Heart left ventricle (tissue), 16 donors: ENCODE measurements around the gene ABHD1. TPM values are rescaled to one million over a fixed set of nuclear protein-coding genes. Genes with fewer than 3 reads are reported as not detected.

Experiments
- ATAC-seq, 4 donors: fragments of 200-7000 bp; cut with Tn5 transposase; one replicate each; pipeline ENCODE4 v1.9.1; 2020 to 2022; ENCODE audit warnings: moderate library complexity in 4 of 4, mild to moderate bottlenecking in 3 of 4, moderate number of reproducible peaks in 1 of 4
- DNase-seq, 5 donors: peaks; one replicate each; pipeline ENCODE4 v3.0.0-alpha.2; 2020
- H3K27ac ChIP-seq, 12 donors: fragments of 200-600 bp; sonication (generic) in 4 of 12; one replicate each; pipeline versions ENCODE4 v1.5.0 to v1.8.0; 2016 to 2022; ENCODE audit warnings: mild to moderate bottlenecking in 2 of 12
- H3K27me3 ChIP-seq, 9 donors: fragments of 200-600 bp; sonication (generic) in 2 of 9; one replicate each; pipeline versions ENCODE4 v1.5.1 to v1.8.0; 2016 to 2022; ENCODE audit warnings: mild to moderate bottlenecking in 3 of 9
- H3K36me3 ChIP-seq, 9 donors: fragments of 200-600 bp; sonication (generic) in 2 of 9; one replicate each; pipeline versions ENCODE4 v1.5.0 to v1.8.0; 2018 to 2022; ENCODE audit warnings: mild to moderate bottlenecking in 2 of 9
- H3K4me1 ChIP-seq, 12 donors: fragments of 200-600 bp; sonication (generic) in 4 of 12; one replicate each; pipeline versions ENCODE4 v1.5.0 to v1.8.0; 2016 to 2022; ENCODE audit warnings: mild to moderate bottlenecking in 3 of 12
- H3K4me3 ChIP-seq, 12 donors: fragments of 200-600 bp; sonication (generic) in 4 of 12; one replicate each; pipeline versions ENCODE4 v1.5.0 to v1.8.0; 2017 to 2022; ENCODE audit warnings: mild to moderate bottlenecking in 9 of 12, moderate library complexity in 4 of 12
- H3K9me3 ChIP-seq, 12 donors: fragments of 200-600 bp; sonication (generic) in 4 of 12; one replicate each; pipeline versions ENCODE4 v1.5.0 to v1.8.0; 2016 to 2022; ENCODE audit warnings: mild to moderate bottlenecking in 1 of 12
- CTCF ChIP-seq, 12 donors: fragments of 200-600 bp; sonication (generic) in 4 of 12; IDR thresholded peaks; one replicate each; pipeline versions ENCODE4 v1.5.0 to v1.8.0; 2018 to 2022; ENCODE audit warnings: antibody characterized with exemption in 12 of 12, mild to moderate bottlenecking in 5 of 12
- POLR2A ChIP-seq, 2 donors: fragments of 450-650 bp; IDR thresholded peaks; one replicate each; pipeline ENCODE4 v1.6.1; 2017; ENCODE audit warnings: antibody characterized with exemption in 2 of 2, mild to moderate bottlenecking in 2 of 2, moderate library complexity in 2 of 2
- WGBS, 4 donors: extraction: QIAGEN DNeasy Blood & Tissue Kit in 2 of 4; methylation state at CpG; one replicate each; pipeline versions ENCODE4 v1.1.5 to v1.1.7; 2013 to 2018; 5-methylcytosine and 5-hydroxymethylcytosine counted together
- intact Hi-C, 10 donors: fragments of 100-400 bp; cut with DNase I; formaldehyde crosslinking; loops; one replicate each; pipeline versions ENCODE4 v1.11.1 to v1.14.2; 2022
- polyA plus RNA-seq, 2 donors: library from polyadenylated mRNA; stranded (reverse); fragments of 200-250 nt; gene quantifications; one replicate each; pipeline ENCODE4 v1.2.3, GENCODE V29; 2013
- total RNA-seq, 9 donors: library from RNA; depleted of rRNA in 2 of 9; stranded (reverse); fragments of >200 nt in 2 of 9; fragmentation: NEBNext Ultra II Directional in 3 of 9; extraction: Animal tissue kit (Norgen Biotek cat#: 25700) in 3 of 9; gene quantifications; one replicate each; pipeline versions ENCODE4 v1.1.0 to v1.2.4, GENCODE V29; 2016 to 2023
- donor health status: ischemic (EF 13 %, LVEDD 7.1; RV severe dilation, severe dysfunction).
- donor health status: healthy with polysubstance abuse.
- donor health status: DM: no; HTN: yes; CAD: no.
- donor health status: DM: no; HTN: no; CAD: no.
- donor health status: ischemic (EF 25% LVEDD 6.9; RV normal size, moderate dysfunction).
- donor health status: ischemic (EF 25% LVEDD 5.7; RV mildly dilated, moderate dysfunction).
- donor health status: healthy.
- donor health status: DM: yes; HTN: yes; CAD: no.
- donor health status: ischemic (EF 35%, LVEDD 5.7; RV mildly dilated, moderate dysfunction).
- donor health status: nonischemic (EF 11% LVEDD 7.7; RV severe dilation, severe dysfunction).
- donor health status: DM: yes; HTN: yes; CAD: no.
- donor health status: PGD.
- donor health status: ischemic (EF 29% LVEDD 5.4; RV normal size, mild dysfunction).
- donor health status: nonischemic (EF 23%, LVEDD 6.1; RV moderate dilation, normal function).

The ABHD1 gene
- total and polyA plus RNA-seq, 11 donors, result 0.47 to 6.2 (median 2.0) TPM; not detected in 1

- Histone ChIP-seq H3K27me3 (no peaks in the 10 kb centered on the region), H3K4me3 (no peak overlapping the region), H3K4me1 (no peaks in the 10 kb centered on the region), H3K36me3 (no peaks in the 10 kb centered on the region), H3K27ac (no peak overlapping the region), H3K9me3 (no peaks in the 10 kb centered on the region)
- 67 to 84% (median 79%) methylated on average over 1 of the region's 1 CpG for WGBS, 4 donors
- no peak for TF ChIP-seq POLR2A (IDR thresholded peaks at IDR 0.05)
- no peak for TF ChIP-seq CTCF (IDR thresholded peaks at IDR 0.05)
- intact Hi-C loops, result no loop called here
- no peak for DNase-seq
- ATAC-seq, result no peak
These were observed 19.7 kb downstream of the ABHD1 start for GRCh38 chr2:27143285-27143684.

- intact Hi-C loops, result no loop called here
- Histone ChIP-seq H3K4me1 (no peaks in the 10 kb centered on the region), H3K27ac (no peak overlapping the region), H3K27me3 (no peaks in the 10 kb centered on the region), H3K4me3 (no peak overlapping the region), H3K9me3 (no peaks in the 10 kb centered on the region), H3K36me3 (no peaks in the 10 kb centered on the region)
- ATAC-seq, result no peak
- WGBS, 4 donors, result 69 to 82% (median 75%) methylated on average over 2 of the region's 2 CpGs
- no peak for TF ChIP-seq CTCF (IDR thresholded peaks at IDR 0.05)
- TF ChIP-seq POLR2A (IDR thresholded peaks at IDR 0.05), result no peak
- DNase-seq, result no peak
These were observed 22.1 kb downstream of the ABHD1 start for GRCh38 chr2:27145682-27146081.

- intact Hi-C loops, result no loop called here
- 91 to 94% (median 93%) methylated on average over 8 of the region's 8 CpGs for WGBS, 4 donors
These were observed 24.3 kb downstream of the ABHD1 start for GRCh38 chr2:27147935-27148334.

GRCh38 chr2:27148801-27149439, 25.3 kb downstream of the ABHD1 start, which contains the start of gene TCF23:
Gene TCF23, plus strand, starts transcription at chr2:27149004. Its CDS starts 130 bp downstream, at chr2:27149134.
- intact Hi-C loops, result no loop called here
- no peak for DNase-seq

More at GRCh38 chr2:27147935-27148334, 24.3 kb downstream of the ABHD1 start:
- no peaks in the 10 kb centered on the region for H3K4me1 ChIP-seq
- no peaks in the 10 kb centered on the region for H3K9me3 ChIP-seq
- ATAC-seq, result no peak
- no peaks in the 10 kb centered on the region for H3K36me3 ChIP-seq
- H3K27ac ChIP-seq, result no peak overlapping the region
- DNase-seq, result no peak
- no peak for TF ChIP-seq POLR2A (IDR thresholded peaks at IDR 0.05)
- TF ChIP-seq CTCF (IDR thresholded peaks at IDR 0.05), result no peak
- H3K27me3 ChIP-seq, result no peaks in the 10 kb centered on the region
- no peak overlapping the region for H3K4me3 ChIP-seq

More at GRCh38 chr2:27148801-27149439, 25.3 kb downstream of the ABHD1 start, which contains the start of gene TCF23:
- 52 to 58% (median 56%) methylated on average over 12 of the region's 12 CpGs for WGBS, 4 donors
- no peaks in the 10 kb centered on the region for H3K4me1 ChIP-seq
- H3K36me3 ChIP-seq, result no peaks in the 10 kb centered on the region
- H3K9me3 ChIP-seq, result no peaks in the 10 kb centered on the region
- no peak within 1 kb of the TSS for H3K4me3 ChIP-seq
- H3K27me3 ChIP-seq, result no peaks in the 10 kb centered on the region
- no peak for ATAC-seq
- TF ChIP-seq CTCF (IDR thresholded peaks at IDR 0.05) (no peak), POLR2A (IDR thresholded peaks at IDR 0.05) (no peak)
- no peak within 1 kb of the TSS for H3K27ac ChIP-seq
